OCI-LY1 (cell line): ENCODE measurements around the gene KCNN3.

ENCODE experiments used
- CTCF ChIP-seq: fragments of 200-600 bp; sonication (generic), shearing (Covaris generic); IDR thresholded peaks from 2 replicates; pipeline ENCODE4 v1.5.1; 2017; ENCODE audit warnings: mild to moderate bottlenecking, antibody characterized with exemption, low read length, moderate library complexity, mixed read lengths
- EZH2 ChIP-seq: fragments of 200-600 bp; sonication (generic), shearing (Covaris generic); IDR thresholded peaks from 2 replicates; pipeline ENCODE4 v1.8.0; 2017; ENCODE audit warnings: borderline replicate concordance, mixed run types, mild to moderate bottlenecking, antibody characterized with exemption, low read length, moderate library complexity, mixed read lengths

- no peak for TF ChIP-seq CTCF
- TF ChIP-seq EZH2 = no peak
These were observed 164.5 kb downstream of the KCNN3 start for GRCh38 chr1:154705544-154705943.
